Panc1 (cell line): ENCODE measurements around the gene AFF3. TPM values are rescaled to one million over a fixed set of nuclear protein-coding genes. Genes with fewer than 3 reads are reported as not detected.

Experiments used
- ATAC-seq: fragments of 200-7000 bp; cut with Tn5 transposase; 2 replicates; pipeline ENCODE4 v1.9.1; 2020; ENCODE audit warnings: mild to moderate bottlenecking, moderate library complexity
- BruUV-seq: library from RNA; stranded (reverse); fragments of 400-500 nt; replicated peaks from 2 replicates; lab custom pipeline; 2021; lab: Mats Ljungman, UMichigan
- CTCF ChIA-PET: fragments of 300-600 bp; sonication (Branson Sonifier 250); formaldehyde crosslinking; loops from one replicate; lab custom pipeline; 2022; ENCODE audit warnings: antibody characterized with exemption; lab: Charles Lee
- POLR2A ChIA-PET: fragments of 300-600 bp; sonication (Branson Sonifier 250); formaldehyde crosslinking; loops from one replicate; lab custom pipeline; 2022; ENCODE audit warnings: antibody characterized with exemption; lab: Charles Lee
- DNase-seq: peaks from one replicate; pipeline ENCODE4 v3.0.0-alpha.2; 2010; ENCODE audit warnings: low read depth, low spot score
- H3K27ac ChIP-seq: 2 replicates; pipeline ENCODE4 v1.5.1; 2011; ENCODE audit warnings: mild to moderate bottlenecking, low read length, inconsistent platforms
- H3K27me3 ChIP-seq: fragments of 200-500 bp; sonication (Bioruptor generic); 2 replicates; pipeline ENCODE4 v1.6.0; 2014; ENCODE audit warnings: low read length, inconsistent platforms; ENCODE audit not compliant: control insufficient read depth, insufficient read depth
- H3K36me3 ChIP-seq: fragments of 200-500 bp; sonication (Bioruptor generic); 2 replicates; pipeline ENCODE4 v1.5.1; 2014; ENCODE audit warnings: inconsistent platforms, mild to moderate bottlenecking, low read length, moderate library complexity; ENCODE audit not compliant: control insufficient read depth, insufficient read depth
- H3K4me1 ChIP-seq: 2 replicates; pipeline ENCODE4 v1.5.1; 2011; ENCODE audit warnings: inconsistent platforms, mild to moderate bottlenecking, low read length, moderate library complexity; ENCODE audit not compliant: control insufficient read depth, insufficient read depth
- H3K4me3 ChIP-seq, 2 experiments: 2 replicates each; pipeline ENCODE4 v1.5.1; 2011 to 2012; ENCODE audit warnings: low read depth in 2 of 2, low read length in 2 of 2, mild to moderate bottlenecking in 2 of 2, inconsistent platforms in 1 of 2, moderate library complexity in 1 of 2
- H3K9me3 ChIP-seq: fragments of 200-500 bp; sonication (Bioruptor generic); 2 replicates; pipeline ENCODE4 v1.5.1; 2014; ENCODE audit warnings: low read depth, mild to moderate bottlenecking, inconsistent platforms, low read length, moderate library complexity; ENCODE audit not compliant: control insufficient read depth, insufficient read depth
- POLR2AphosphoS5 ChIP-seq: IDR thresholded peaks from 2 replicates; pipeline ENCODE4 v1.6.1; 2012; ENCODE audit warnings: mild to moderate bottlenecking, low read depth, low read length, moderate library complexity
- SIN3A ChIP-seq: IDR thresholded peaks from 2 replicates; pipeline ENCODE4 v1.6.1; 2012; ENCODE audit warnings: low read depth, mild to moderate bottlenecking, low read length, moderate library complexity, borderline replicate concordance; ENCODE audit not compliant: insufficient read depth
- TCF7L2 ChIP-seq: IDR thresholded peaks from 2 replicates; pipeline ENCODE4 v1.6.1; 2011; ENCODE audit warnings: mild to moderate bottlenecking, low read depth, low read length, inconsistent platforms
- in situ Hi-C: cut with HindIII; loops from 2 replicates; pipeline ENCODE4 v1.10.0; 2016; ENCODE audit warnings: low sequenced_read_pairs, low pct_unique_long_range_greater_than_20kb
- intact Hi-C: fragments of 100-400 bp; cut with micrococcal nuclease; formaldehyde crosslinking; loops from one replicate; pipeline ENCODE4 v1.10.0; 2022; ENCODE audit not compliant: unreplicated experiment
- total RNA-seq: library from RNA; stranded (reverse); gene quantifications from one replicate; pipeline ENCODE4 v1.2.1, GENCODE V29; 2021; ENCODE audit not compliant: unreplicated experiment
- TF ChIP-seq, protein P1 (sequence below): fragments of 450-650 bp; IDR thresholded peaks from 2 replicates; pipeline ENCODE4 v1.5.1; 2017; ENCODE audit warnings: mild to moderate bottlenecking
- TF ChIP-seq, protein P2 (sequence below), 2 experiments: IDR thresholded peaks; 2 replicates each; pipeline ENCODE4 v1.6.1; 2011 to 2012; ENCODE audit warnings: low read depth in 2 of 2, control low read depth in 1 of 2, low read length in 1 of 2, mild to moderate bottlenecking in 1 of 2, moderate library complexity in 1 of 2; ENCODE audit not compliant: insufficient read depth in 1 of 2

Gene AFF3
- total RNA-seq, 1 experiment from 2014 or later: 2.2 TPM

DNA sequence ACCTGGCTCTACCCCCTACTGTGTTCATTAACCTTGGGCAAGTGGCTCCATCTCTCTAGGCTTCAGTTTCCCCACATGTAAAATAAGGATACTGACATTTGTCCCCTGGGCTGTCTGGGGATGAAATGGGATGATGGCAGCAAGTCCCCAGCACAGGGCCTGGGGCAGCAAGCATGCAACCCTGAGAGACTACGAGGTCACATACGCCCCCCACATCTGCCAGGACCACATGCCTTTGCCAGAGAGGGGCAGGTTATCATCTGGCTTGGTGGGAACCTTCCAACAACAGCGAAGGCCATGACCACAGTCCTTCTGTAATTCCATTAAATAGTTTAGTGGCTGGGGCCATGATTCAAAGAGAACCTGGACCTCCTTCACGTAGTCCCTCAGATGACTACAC, 506.7 kb downstream of the AFF3 start:
- Histone ChIP-seq H3K27ac (no peak overlapping the region), H3K9me3 (no peaks in the 10 kb centered on the region), H3K4me3 (no peak overlapping the region), H3K4me1 (no peaks in the 10 kb centered on the region), H3K27me3 (no peaks in the 10 kb centered on the region), H3K36me3 (no peaks in the 10 kb centered on the region)
- CTCF ChIA-PET: no interaction called here
- TF ChIP-seq SIN3A (no peak), TCF7L2 (no peak), POLR2AphosphoS5 (no peak)
- POLR2A ChIA-PET: no interaction called here
- BruUV-seq: no TSS peak
- ATAC-seq (no peak), DNase-seq (no peak)
- in situ Hi-C loops: no loop called here
- intact Hi-C loops: no loop called here

DNA sequence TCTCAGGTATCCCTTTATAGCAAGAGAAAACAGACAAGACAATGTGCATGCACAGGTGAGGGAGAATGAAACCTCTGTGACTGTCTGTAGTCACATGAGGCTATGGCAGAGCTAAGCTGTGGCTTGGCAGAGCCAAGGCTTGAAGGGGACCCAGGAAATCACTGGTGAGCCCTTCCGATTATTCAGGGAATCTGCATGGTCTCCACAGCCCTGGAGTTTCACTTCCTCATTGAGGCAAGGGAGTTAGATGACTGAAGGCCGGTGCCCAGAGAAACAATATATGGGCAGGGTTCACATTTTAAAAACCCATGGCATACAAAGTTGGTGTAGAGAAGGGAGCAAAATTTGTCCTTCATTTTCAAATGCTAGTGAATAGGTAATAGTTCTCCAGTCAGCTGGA, 508.2 kb downstream of the AFF3 start:
- ChIA-PET POLR2A (no interaction called here), CTCF (no interaction called here)
- TF ChIP-seq, protein P1, sequence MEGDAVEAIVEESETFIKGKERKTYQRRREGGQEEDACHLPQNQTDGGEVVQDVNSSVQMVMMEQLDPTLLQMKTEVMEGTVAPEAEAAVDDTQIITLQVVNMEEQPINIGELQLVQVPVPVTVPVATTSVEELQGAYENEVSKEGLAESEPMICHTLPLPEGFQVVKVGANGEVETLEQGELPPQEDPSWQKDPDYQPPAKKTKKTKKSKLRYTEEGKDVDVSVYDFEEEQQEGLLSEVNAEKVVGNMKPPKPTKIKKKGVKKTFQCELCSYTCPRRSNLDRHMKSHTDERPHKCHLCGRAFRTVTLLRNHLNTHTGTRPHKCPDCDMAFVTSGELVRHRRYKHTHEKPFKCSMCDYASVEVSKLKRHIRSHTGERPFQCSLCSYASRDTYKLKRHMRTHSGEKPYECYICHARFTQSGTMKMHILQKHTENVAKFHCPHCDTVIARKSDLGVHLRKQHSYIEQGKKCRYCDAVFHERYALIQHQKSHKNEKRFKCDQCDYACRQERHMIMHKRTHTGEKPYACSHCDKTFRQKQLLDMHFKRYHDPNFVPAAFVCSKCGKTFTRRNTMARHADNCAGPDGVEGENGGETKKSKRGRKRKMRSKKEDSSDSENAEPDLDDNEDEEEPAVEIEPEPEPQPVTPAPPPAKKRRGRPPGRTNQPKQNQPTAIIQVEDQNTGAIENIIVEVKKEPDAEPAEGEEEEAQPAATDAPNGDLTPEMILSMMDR: no peak
- TF ChIP-seq POLR2AphosphoS5 (no peak), TCF7L2 (no peak), SIN3A (no peak)
- TF ChIP-seq, protein P2, sequence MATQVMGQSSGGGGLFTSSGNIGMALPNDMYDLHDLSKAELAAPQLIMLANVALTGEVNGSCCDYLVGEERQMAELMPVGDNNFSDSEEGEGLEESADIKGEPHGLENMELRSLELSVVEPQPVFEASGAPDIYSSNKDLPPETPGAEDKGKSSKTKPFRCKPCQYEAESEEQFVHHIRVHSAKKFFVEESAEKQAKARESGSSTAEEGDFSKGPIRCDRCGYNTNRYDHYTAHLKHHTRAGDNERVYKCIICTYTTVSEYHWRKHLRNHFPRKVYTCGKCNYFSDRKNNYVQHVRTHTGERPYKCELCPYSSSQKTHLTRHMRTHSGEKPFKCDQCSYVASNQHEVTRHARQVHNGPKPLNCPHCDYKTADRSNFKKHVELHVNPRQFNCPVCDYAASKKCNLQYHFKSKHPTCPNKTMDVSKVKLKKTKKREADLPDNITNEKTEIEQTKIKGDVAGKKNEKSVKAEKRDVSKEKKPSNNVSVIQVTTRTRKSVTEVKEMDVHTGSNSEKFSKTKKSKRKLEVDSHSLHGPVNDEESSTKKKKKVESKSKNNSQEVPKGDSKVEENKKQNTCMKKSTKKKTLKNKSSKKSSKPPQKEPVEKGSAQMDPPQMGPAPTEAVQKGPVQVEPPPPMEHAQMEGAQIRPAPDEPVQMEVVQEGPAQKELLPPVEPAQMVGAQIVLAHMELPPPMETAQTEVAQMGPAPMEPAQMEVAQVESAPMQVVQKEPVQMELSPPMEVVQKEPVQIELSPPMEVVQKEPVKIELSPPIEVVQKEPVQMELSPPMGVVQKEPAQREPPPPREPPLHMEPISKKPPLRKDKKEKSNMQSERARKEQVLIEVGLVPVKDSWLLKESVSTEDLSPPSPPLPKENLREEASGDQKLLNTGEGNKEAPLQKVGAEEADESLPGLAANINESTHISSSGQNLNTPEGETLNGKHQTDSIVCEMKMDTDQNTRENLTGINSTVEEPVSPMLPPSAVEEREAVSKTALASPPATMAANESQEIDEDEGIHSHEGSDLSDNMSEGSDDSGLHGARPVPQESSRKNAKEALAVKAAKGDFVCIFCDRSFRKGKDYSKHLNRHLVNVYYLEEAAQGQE (IDR thresholded peaks at IDR 0.05; ENCODE audit: insufficient read depth in 1 of 2, low read depth in 2 of 2, low read length in 1 of 2): no peak
- BruUV-seq: no TSS peak
- Histone ChIP-seq H3K27ac (no peak overlapping the region), H3K4me3 (no peak overlapping the region), H3K36me3 (no peaks in the 10 kb centered on the region), H3K27me3 (no peaks in the 10 kb centered on the region), H3K9me3 (no peaks in the 10 kb centered on the region), H3K4me1 (no peaks in the 10 kb centered on the region)
- in situ Hi-C loops (no loop called here), intact Hi-C loops (no loop called here)
- ATAC-seq (no peak), DNase-seq (no peak)

DNA sequence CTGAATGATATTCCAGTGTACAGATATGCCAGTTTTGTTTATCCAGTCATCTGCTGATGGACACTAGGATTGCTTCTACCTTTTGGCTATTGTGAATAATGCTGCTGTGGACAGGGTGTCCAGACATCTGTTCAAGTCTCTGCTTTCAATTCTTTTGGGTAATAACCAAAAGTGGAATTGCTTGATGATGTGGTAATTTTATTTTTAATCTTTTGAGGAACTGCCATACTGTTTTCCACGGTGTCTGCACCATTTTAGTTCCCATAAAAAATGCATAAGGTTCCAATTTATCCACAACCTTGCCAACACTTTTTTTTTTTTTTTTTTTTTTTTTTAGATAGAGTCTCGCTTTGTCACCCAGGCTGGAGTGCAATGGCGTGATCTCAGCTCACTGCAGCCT, 510.7 kb downstream of the AFF3 start:
- Histone ChIP-seq H3K27me3 (no peaks in the 10 kb centered on the region), H3K36me3 (no peaks in the 10 kb centered on the region), H3K9me3 (no peaks in the 10 kb centered on the region), H3K4me1 (no peaks in the 10 kb centered on the region), H3K4me3 (no peak overlapping the region), H3K27ac (no peak overlapping the region)
- in situ Hi-C loops (no loop called here), intact Hi-C loops (no loop called here)
- no peak for ATAC-seq
- DNase-seq: no peak
- ChIA-PET POLR2A (no interaction called here), CTCF (no interaction called here)
- no peak for TF ChIP-seq SIN3A
- TF ChIP-seq POLR2AphosphoS5: no peak
- no peak for TF ChIP-seq TCF7L2
- TF ChIP-seq, protein P1: no peak
- TF ChIP-seq, protein P2 (IDR thresholded peaks at IDR 0.05; ENCODE audit: insufficient read depth in 1 of 2, low read depth in 2 of 2, low read length in 1 of 2): no peak
- BruUV-seq: no TSS peak
